HepG2 (cell line): Measurements from ENCODE around the gene ERBB4.

Experiments
- CEBPG ChIP-seq: IDR thresholded peaks from 2 replicates; pipeline ENCODE4 v1.6.1; 2016
- CEBPZ ChIP-seq: IDR thresholded peaks from 2 replicates; pipeline ENCODE4 v1.6.1; 2012; ENCODE audit warnings: low read length, improper control_type of control experiment
- CTCF ChIP-seq: sonication (generic); formaldehyde crosslinking; IDR thresholded peaks from 2 replicates; pipeline ENCODE4 v1.5.0; 2020; ENCODE audit warnings: mild to moderate bottlenecking, missing genetic modification reagents, moderate library complexity
- HBP1 ChIP-seq: IDR thresholded peaks from 2 replicates; pipeline ENCODE4 v1.6.1; 2016; ENCODE audit warnings: low read depth, control low read depth
- JUNB ChIP-seq: sonication (generic); formaldehyde crosslinking; IDR thresholded peaks from 2 replicates; pipeline ENCODE4 v1.8.0; 2022; ENCODE audit warnings: missing genetic modification reagents, mild to moderate bottlenecking, borderline replicate concordance
- NCOA5 ChIP-seq: sonication (generic); formaldehyde crosslinking; IDR thresholded peaks from 2 replicates; pipeline ENCODE4 v1.4.0; 2020; ENCODE audit warnings: missing genetic modification reagents
- POLR2A ChIP-seq, 2 experiments: IDR thresholded peaks; 2 replicates each; pipeline ENCODE4 v1.6.1; 2011; ENCODE audit warnings: low read depth in 2 of 2, low read length in 2 of 2, mild to moderate bottlenecking in 1 of 2, moderate library complexity in 1 of 2; ENCODE audit not compliant: insufficient read depth in 1 of 2
- PRDM15 ChIP-seq: sonication (generic); formaldehyde crosslinking; IDR thresholded peaks from 2 replicates; pipeline ENCODE4 v1.4.0; 2020; ENCODE audit warnings: missing genetic modification reagents
- THAP8 ChIP-seq: sonication (generic); formaldehyde crosslinking; IDR thresholded peaks from 2 replicates; pipeline ENCODE4 v1.5.1; 2020; ENCODE audit warnings: missing genetic modification reagents, mild to moderate bottlenecking, borderline replicate concordance
- WIZ ChIP-seq: sonication (generic); formaldehyde crosslinking; IDR thresholded peaks from 2 replicates; pipeline ENCODE4 v1.5.1; 2020; ENCODE audit warnings: mild to moderate bottlenecking, missing genetic modification reagents
- ZBTB2 ChIP-seq: sonication (generic); formaldehyde crosslinking; IDR thresholded peaks from 2 replicates; pipeline ENCODE4 v1.8.0; 2022; ENCODE audit warnings: low read depth, missing genetic modification reagents
- ZMAT5 ChIP-seq: sonication (generic); formaldehyde crosslinking; IDR thresholded peaks from 2 replicates; pipeline ENCODE4 v1.5.0; 2020; ENCODE audit warnings: mild to moderate bottlenecking, low read depth, missing genetic modification reagents, borderline replicate concordance
- ZNF589 ChIP-seq: sonication (generic); formaldehyde crosslinking; conservative IDR thresholded peaks from 2 replicates; pipeline ENCODE4 v1.8.0; 2022; ENCODE audit warnings: mild to moderate bottlenecking, moderate library complexity, missing genetic modification reagents

GRCh38 chr2:211816754-211817153 lies 721.8 kb downstream of the ERBB4 start:
- no peak for TF ChIP-seq ZNF589 (CRISPR knock-in tag)
- no peak for TF ChIP-seq CEBPZ
- TF ChIP-seq CTCF, result no peak
- TF ChIP-seq CEBPG, result no peak
- TF ChIP-seq WIZ (CRISPR knock-in tag), result no peak
- no peak for TF ChIP-seq JUNB
- TF ChIP-seq POLR2A (IDR thresholded peaks at IDR 0.05; ENCODE audit: insufficient read depth in 1 of 2, low read depth in 2 of 2, low read length in 2 of 2), result no peak
- TF ChIP-seq THAP8, result no peak
- no peak for TF ChIP-seq ZBTB2 (CRISPR knock-in tag)
- TF ChIP-seq NCOA5, result no peak
- no peak for TF ChIP-seq ZMAT5 (CRISPR knock-in tag)
- TF ChIP-seq HBP1 (CRISPR knock-in tag), result no peak
- TF ChIP-seq PRDM15 (CRISPR knock-in tag), result no peak
